H1 (cell line): Measurements from ENCODE around the gene CCDC88A. TPM values are rescaled to one million over a fixed set of nuclear protein-coding genes. Genes with fewer than 3 reads are reported as not detected.
A peak's percentile ranks its signal among the peaks of the same experiment; 100 is the strongest.

Experiments used
- CTCF ChIA-PET: fragments of 300-600 bp; sonication (Branson Sonifier 250); formaldehyde crosslinking; loops from one replicate; lab custom pipeline; 2021; ENCODE audit not compliant: partially characterized antibody; lab: Charles Lee
- POLR2A ChIA-PET: fragments of 300-600 bp; sonication (Branson Sonifier 250); formaldehyde crosslinking; loops from one replicate; lab custom pipeline; 2021; ENCODE audit warnings: inconsistent platforms; ENCODE audit not compliant: partially characterized antibody; lab: Charles Lee
- DNase-seq, 2 experiments: peaks; one replicate each; pipeline versions ENCODE4 v3.0.0 to v3.0.0-alpha.2; 2010 to 2022; ENCODE audit warnings: low spot score in 2 of 2, low read depth in 1 of 2, mixed read lengths in 1 of 2
- FAIRE-seq: peaks from 2 replicates; lab custom pipeline; 2011; peaks lifted over from hg19 to GRCh38; lab: Jason Lieb, UNC
- H2AFZ ChIP-seq: 2 replicates; pipeline ENCODE4 v1.8.1; 2012; ENCODE audit warnings: low read length, inconsistent platforms
- H2AK5ac ChIP-seq: 2 replicates; pipeline ENCODE4 v1.6.1; 2013; ENCODE audit warnings: low read depth, low read length
- H2BK120ac ChIP-seq: replicated peaks from 2 replicates; pipeline ENCODE3; 2013; ENCODE audit warnings: low read depth, low read length, inconsistent platforms
- H2BK12ac ChIP-seq: 2 replicates; pipeline ENCODE4 v1.6.1; 2013; ENCODE audit warnings: low read depth, low read length
- H2BK15ac ChIP-seq: 2 replicates; pipeline ENCODE4 v1.6.1; 2013; ENCODE audit warnings: low read length
- H2BK20ac ChIP-seq: 2 replicates; pipeline ENCODE4 v1.6.1; 2013; ENCODE audit warnings: low read length
- H2BK5ac ChIP-seq: 2 replicates; pipeline ENCODE4 v1.6.1; 2013; ENCODE audit warnings: low read depth, low read length
- H3K14ac ChIP-seq: 2 replicates; pipeline ENCODE4 v1.6.1; 2013; ENCODE audit warnings: inconsistent platforms; ENCODE audit not compliant: insufficient read length
- H3K18ac ChIP-seq: 2 replicates; pipeline ENCODE4 v1.6.1; 2013; ENCODE audit warnings: low read length; ENCODE audit errors: extremely low read depth
- H3K23ac ChIP-seq: 2 replicates; pipeline ENCODE4 v1.6.1; 2013; ENCODE audit warnings: inconsistent platforms; ENCODE audit not compliant: insufficient read length
- H3K23me2 ChIP-seq: 2 replicates; pipeline ENCODE4 v1.6.1; 2013; ENCODE audit warnings: low read depth, low read length
- H3K27ac ChIP-seq: 2 replicates; pipeline ENCODE4 v1.6.1; 2011; ENCODE audit warnings: low read depth, low read length, inconsistent platforms
- H3K27me3 ChIP-seq, 4 experiments: replicated peaks in 1 of 4; 1 replicate in 1 of 4; 2 replicates in 3 of 4; pipeline versions ENCODE4 v1.6.1 to v1.8.1; 2011 to 2013; ENCODE audit warnings: low read length in 3 of 4, mild to moderate bottlenecking in 3 of 4, inconsistent platforms in 2 of 4, mixed read lengths in 2 of 4, moderate library complexity in 1 of 4; ENCODE audit not compliant: control insufficient read depth in 3 of 4, insufficient read depth in 3 of 4; ENCODE audit errors: extremely low read depth in 1 of 4
- H3K36me3 ChIP-seq, 4 experiments: 2 replicates each; pipeline versions ENCODE4 v1.6.1 to v1.8.1; 2011 to 2013; ENCODE audit warnings: mild to moderate bottlenecking in 4 of 4, low read length in 3 of 4, moderate library complexity in 2 of 4, control low read depth in 1 of 4, inconsistent platforms in 1 of 4; ENCODE audit not compliant: insufficient read depth in 4 of 4, control insufficient read depth in 2 of 4
- H3K4ac ChIP-seq: replicated peaks from 2 replicates; pipeline ENCODE3; 2013; ENCODE audit warnings: low read length, low read depth, mixed read lengths, inconsistent platforms; ENCODE audit not compliant: insufficient read length
- H3K4me1 ChIP-seq, 4 experiments: replicated peaks in 1 of 4; 1 replicate in 1 of 4; 2 replicates in 3 of 4; pipeline versions ENCODE4 v1.6.1 to v1.8.1; 2011 to 2013; ENCODE audit warnings: low read length in 3 of 4, inconsistent platforms in 2 of 4, mixed read lengths in 1 of 4; ENCODE audit not compliant: insufficient read depth in 4 of 4, control insufficient read depth in 3 of 4
- H3K4me2 ChIP-seq, 2 experiments: 2 replicates each; pipeline versions ENCODE4 v1.6.1 to v1.8.1; 2011 to 2013; ENCODE audit warnings: low read depth in 2 of 2, low read length in 2 of 2, control low read depth in 1 of 2, inconsistent platforms in 1 of 2, mild to moderate bottlenecking in 1 of 2; ENCODE audit not compliant: insufficient read depth in 1 of 2
- H3K4me3 ChIP-seq, 4 experiments: fragments of 200-600, 300-600 bp in 1 of 4; sonication (generic), shearing (Covaris generic), sonication (Bioruptor Twin) in 1 of 4; 2 replicates each; pipeline versions ENCODE4 v1.5.1 to v1.8.1; 2011 to 2016; ENCODE audit warnings: low read length in 4 of 4, low read depth in 3 of 4, control low read depth in 2 of 4, inconsistent platforms in 2 of 4, mild to moderate bottlenecking in 2 of 4, mixed read lengths in 1 of 4, moderate library complexity in 1 of 4; ENCODE audit not compliant: insufficient read depth in 2 of 4; ENCODE audit errors: extremely low read depth in 1 of 4
- H3K56ac ChIP-seq: replicated peaks from 2 replicates; pipeline ENCODE3; 2013; ENCODE audit warnings: low read depth, mild to moderate bottlenecking, mixed read lengths, low read length, inconsistent platforms; ENCODE audit not compliant: insufficient read length
- H3K79me1 ChIP-seq: 2 replicates; pipeline ENCODE4 v1.6.1; 2013; ENCODE audit warnings: low read depth, low read length, control low read depth
- H3K79me2 ChIP-seq, 2 experiments: 2 replicates each; pipeline versions ENCODE4 v1.6.1 to v1.8.1; 2012 to 2013; ENCODE audit warnings: low read length in 2 of 2, mild to moderate bottlenecking in 2 of 2, inconsistent platforms in 1 of 2; ENCODE audit not compliant: insufficient read depth in 2 of 2, control insufficient read depth in 1 of 2
- H3K9ac ChIP-seq, 4 experiments: replicated peaks in 1 of 4; 1 replicate in 1 of 4; 2 replicates in 3 of 4; pipeline versions ENCODE4 v1.6.1 to v1.8.1; 2011 to 2013; ENCODE audit warnings: low read depth in 3 of 4, low read length in 3 of 4, control low read depth in 2 of 4, mild to moderate bottlenecking in 2 of 4, moderate library complexity in 2 of 4, inconsistent platforms in 1 of 4; ENCODE audit errors: extremely low read depth in 1 of 4
- H3K9me3 ChIP-seq, 2 experiments: 2 replicates each; pipeline versions ENCODE4 v1.6.1 to v1.8.1; 2012 to 2013; ENCODE audit warnings: mild to moderate bottlenecking in 2 of 2, moderate library complexity in 2 of 2, control low read depth in 1 of 2, inconsistent platforms in 1 of 2, low read depth in 1 of 2, low read length in 1 of 2, mixed read lengths in 1 of 2; ENCODE audit not compliant: insufficient read depth in 2 of 2
- H4K20me1 ChIP-seq, 2 experiments: replicated peaks in 1 of 2; 2 replicates each; pipeline versions ENCODE3 to v1.8.1; 2011 to 2013; ENCODE audit warnings: inconsistent platforms in 2 of 2, low read length in 2 of 2, mild to moderate bottlenecking in 1 of 2; ENCODE audit not compliant: insufficient read depth in 2 of 2, control insufficient read depth in 1 of 2
- H4K5ac ChIP-seq: 2 replicates; pipeline ENCODE4 v1.6.1; 2013; ENCODE audit warnings: low read length, low read depth, mixed read lengths, inconsistent platforms; ENCODE audit not compliant: insufficient read length
- H4K8ac ChIP-seq: 2 replicates; pipeline ENCODE4 v1.8.0; 2013; ENCODE audit warnings: mild to moderate bottlenecking, moderate library complexity, low read length, inconsistent platforms; ENCODE audit not compliant: insufficient read depth; ENCODE audit errors: extremely low read depth
- H4K91ac ChIP-seq: replicated peaks from 2 replicates; pipeline ENCODE3; 2013; ENCODE audit warnings: low read length, mixed read lengths, inconsistent platforms; ENCODE audit not compliant: insufficient read length
- CEBPB ChIP-seq: IDR thresholded peaks from 2 replicates; pipeline ENCODE4 v1.6.1; 2012; ENCODE audit warnings: low read depth, low read length
- E2F6 ChIP-seq: IDR thresholded peaks from 2 replicates; pipeline ENCODE4 v1.6.1; 2012; ENCODE audit warnings: inconsistent platforms
- EP300 ChIP-seq, 2 experiments: IDR thresholded peaks; 1 replicate in 1 of 2; 2 replicates in 1 of 2; pipeline ENCODE4 v1.6.1; 2011 to 2012; ENCODE audit warnings: low read depth in 2 of 2, low read length in 2 of 2, mild to moderate bottlenecking in 2 of 2, borderline replicate concordance in 1 of 2, inconsistent platforms in 1 of 2, moderate library complexity in 1 of 2
- EZH2 ChIP-seq: fragments of 200-600 bp; sonication (generic); IDR thresholded peaks from 2 replicates; pipeline ENCODE4 v1.7.1; 2012; ENCODE audit warnings: low read depth, mild to moderate bottlenecking, moderate library complexity, low read length, inconsistent platforms; ENCODE audit not compliant: severe bottlenecking
- HDAC2 ChIP-seq, 2 experiments: fragments of 300-600 bp in 1 of 2; sonication (generic) in 1 of 2; IDR thresholded peaks; 2 replicates each; pipeline ENCODE4 v1.6.1; 2011 to 2012; ENCODE audit warnings: low read depth in 2 of 2, low read length in 2 of 2, mild to moderate bottlenecking in 2 of 2, moderate library complexity in 2 of 2, borderline replicate concordance in 1 of 2, inconsistent platforms in 1 of 2
- MAFK ChIP-seq: IDR thresholded peaks from 2 replicates; pipeline ENCODE4 v1.6.1; 2012; ENCODE audit warnings: low read depth, mild to moderate bottlenecking, improper control_type of control experiment, low read length
- RNF2 ChIP-seq: fragments of 200-900, 300-1000 bp; sonication (generic); IDR thresholded peaks from 2 replicates; pipeline ENCODE4 v1.7.1; 2016; ENCODE audit warnings: borderline replicate concordance, low read depth, mild to moderate bottlenecking, antibody characterized with exemption, low read length; ENCODE audit not compliant: poor library complexity, severe bottlenecking; ENCODE audit errors: missing control alignments
- SIRT6 ChIP-seq: IDR thresholded peaks from one replicate; pipeline ENCODE4 v1.7.1; 2012; ENCODE audit warnings: low read length, inconsistent platforms
- SUZ12 ChIP-seq: fragments of 200-600 bp; sonication (generic); IDR thresholded peaks from 2 replicates; pipeline ENCODE4 v1.6.1; 2012; ENCODE audit warnings: mild to moderate bottlenecking, inconsistent platforms, low read length, moderate library complexity, mixed read lengths
- TAF1 ChIP-seq: IDR thresholded peaks from 2 replicates; pipeline ENCODE4 v1.6.1; 2011; ENCODE audit warnings: mild to moderate bottlenecking, low read depth, low read length
- TAF7 ChIP-seq: optimal IDR thresholded peaks from 2 replicates; pipeline ENCODE3; 2011; ENCODE audit warnings: low read depth, mild to moderate bottlenecking, inconsistent platforms, low read length, moderate library complexity, borderline replicate concordance
- WGBS, 2 experiments: shearing (Covaris generic) in 1 of 2; methylation state at CpG; one replicate each; pipeline versions ENCODE4 v1.1.6 to v1.1.7; 2013 to 2015; ENCODE audit warnings: low lambda C conversion rate in 2 of 2, mixed read lengths in 2 of 2, inconsistent platforms in 1 of 2, low coverage in 1 of 2, missing lambda C conversion rate in 1 of 2; ENCODE audit not compliant: insufficient replicate concordance in 2 of 2, insufficient coverage in 1 of 2, insufficient read length in 1 of 2; ENCODE audit errors: extremely low coverage in 1 of 2, missing lambda C conversion rate in 1 of 2; 5-methylcytosine and 5-hydroxymethylcytosine counted together
- polyA plus RNA-seq, 7 experiments: library from polyadenylated mRNA; depleted of rRNA in 3 of 7; stranded (reverse) in 5 of 7; unstranded in 2 of 7; fragments of >200 nt in 5 of 7; fragments of 200-250 nt in 2 of 7; gene quantifications; 1 replicate in 5 of 7; 2 replicates in 1 of 7; 4 replicates in 1 of 7; pipeline versions ENCODE4 v1.2.1 to v1.2.3, GENCODE V29; 2011 to 2013; ENCODE audit warnings: missing spikeins in 2 of 7, mixed read lengths in 2 of 7
- total RNA-seq: library from RNA; stranded (reverse); fragmentation: NEBNext Ultra II Directional; extraction: Animal tissue kit (Norgen Biotek cat#: 25700); gene quantifications from 2 replicates; pipeline ENCODE4 v1.2.1, GENCODE V29; 2021

CCDC88A gene
- total and polyA plus RNA-seq, 2 of the 8 experiments (the other 6 are each of a cell fraction or from before 2014, with no cell fraction given), result 27.0 to 98.0 TPM

- Histone ChIP-seq H2BK15ac (no peak overlapping the region), H3K18ac (peak overlapping the region; percentile 81; the same call in 1 of the 2 replicates), H2BK120ac (no peak overlapping the region), H4K20me1 (no peaks in the 10 kb centered on the region), H2BK5ac (peak overlapping the region; percentile 69), H2AFZ (peak overlapping the region; percentile 64), H2AK5ac (no peak overlapping the region), H3K79me2 (peaks cover 0 to 43% of the 10 kb centered on the region in 2 experiments; a peak in 3 of 4 replicates), H4K8ac (peak overlapping the region; percentile 90), H4K91ac (peak overlapping the region; percentile 64), H3K27ac (peak overlapping the region; percentile 49; the same call in 1 of the 2 replicates), H3K27me3 (no peaks in the 10 kb centered on the region; a peak in 1 of 7 replicates), H2BK12ac (no peak overlapping the region), H3K56ac (peak overlapping the region; percentile 83), H3K79me1 (peaks cover 3% of the 10 kb centered on the region; the same call in 1 of the 2 replicates), H3K4me2 (peak overlapping the region; percentile 68 to 99), H3K9ac (peak overlapping the region in 3 of 4 experiments; percentile 68 to 69 (median 68); a peak in 6 of 7 replicates), H3K4ac (peak overlapping the region; percentile 46), H3K23ac (no peak overlapping the region), H3K4me3 (peak overlapping the region; percentile 79 to 89 (median 81)), H3K4me1 (no peaks in the 10 kb centered on the region), H2BK20ac (no peak overlapping the region), H3K23me2 (peaks cover 10% of the 10 kb centered on the region), H4K5ac (no peak overlapping the region), H3K36me3 (peaks cover 0 to 3% (median 0%) of the 10 kb centered on the region in 4 experiments; a peak in 2 of 8 replicates), H3K14ac (no peak overlapping the region), H3K9me3 (no peaks in the 10 kb centered on the region)
- FAIRE-seq, result no peak
- ChIA-PET CTCF (interaction anchor here (0.6 kb wide), 2 partner anchors 103 to 628 kb away, joined by 4 read pairs; no protein-coding TSS in a partner anchor), POLR2A (interaction anchor here (0.6 to 1.8 kb wide), 11 partner anchors 9 to 194 kb away, joined by 3 to 6 read pairs (median 4); partner anchors contain the start of genes CLHC1 and RPS27A)
- WGBS, 2 experiments, result 0% methylated on average over 31 of the region's 31 CpGs; no CpG with 5 or more reads in 1 of the 2 experiments
- DNase-seq, result no peak
- TF ChIP-seq MAFK, result no peak
- TF ChIP-seq EP300 (IDR thresholded peaks at IDR 0.05; ENCODE audit: borderline replicate concordance in 1 of 2, low read depth in 2 of 2, low read length in 2 of 2), result no peak
- TF ChIP-seq E2F6, result peak; percentile 87
- no peak for TF ChIP-seq EZH2
- TF ChIP-seq CEBPB, result no peak
- TF ChIP-seq RNF2, result no peak
- TF ChIP-seq SIRT6, result no peak
- 0 out of 4 replicates have a peak, but pooled peaks of 1 of the 2 experiments have one; percentile 7 for TF ChIP-seq HDAC2 (IDR thresholded peaks at IDR 0.05; ENCODE audit: borderline replicate concordance in 1 of 2, low read depth in 2 of 2, low read length in 2 of 2)
- no peak for TF ChIP-seq TAF7
- no peak for TF ChIP-seq TAF1
- TF ChIP-seq SUZ12, result no peak
These were observed 400 bp downstream of the CCDC88A start for GRCh38 chr2:55419233-55419678.
